SK-N-SH (cell line): ENCODE results near the gene GLIS2.

ENCODE experiments used
- CHD2 ChIP-seq: fragments of 150-350 bp; IDR thresholded peaks from 2 replicates; pipeline ENCODE4 v1.6.1; 2018; ENCODE audit warnings: low read length; ENCODE audit not compliant: partially characterized antibody
- CTCF ChIP-seq: fragments of 200-600 bp; sonication (generic); IDR thresholded peaks from 2 replicates; pipeline ENCODE4 v1.6.1; 2017; ENCODE audit warnings: antibody characterized with exemption, mild to moderate bottlenecking, moderate library complexity
- RAD21 ChIP-seq: IDR thresholded peaks from 2 replicates; pipeline ENCODE4 v1.6.1; 2012; ENCODE audit warnings: mild to moderate bottlenecking, low read length
- TAF1 ChIP-seq: IDR thresholded peaks from 2 replicates; pipeline ENCODE4 v1.6.1; 2012; ENCODE audit warnings: low read depth, mild to moderate bottlenecking, low read length, moderate library complexity, borderline replicate concordance
- TEAD4 ChIP-seq: IDR thresholded peaks from 2 replicates; pipeline ENCODE4 v1.4.0; 2012; ENCODE audit warnings: mild to moderate bottlenecking, borderline replicate concordance; ENCODE audit not compliant: insufficient read depth
- TF ChIP-seq, protein P1 (sequence below): IDR thresholded peaks from 2 replicates; pipeline ENCODE4 v1.6.1; 2012; ENCODE audit warnings: mild to moderate bottlenecking, low read depth, low read length, moderate library complexity
- TF ChIP-seq, protein P2 (sequence below): fragments of 150-350 bp; IDR thresholded peaks from 2 replicates; pipeline ENCODE4 v1.6.1; 2016; ENCODE audit warnings: mild to moderate bottlenecking, low read depth, low read length
- TF ChIP-seq, protein P3 (sequence below): IDR thresholded peaks from 2 replicates; pipeline ENCODE4 v1.4.0; 2012; ENCODE audit warnings: low read depth

- TF ChIP-seq CTCF (no peak), CHD2 (no peak), TAF1 (no peak), RAD21 (no peak), TEAD4 (no peak)
- TF ChIP-seq, protein P1, sequence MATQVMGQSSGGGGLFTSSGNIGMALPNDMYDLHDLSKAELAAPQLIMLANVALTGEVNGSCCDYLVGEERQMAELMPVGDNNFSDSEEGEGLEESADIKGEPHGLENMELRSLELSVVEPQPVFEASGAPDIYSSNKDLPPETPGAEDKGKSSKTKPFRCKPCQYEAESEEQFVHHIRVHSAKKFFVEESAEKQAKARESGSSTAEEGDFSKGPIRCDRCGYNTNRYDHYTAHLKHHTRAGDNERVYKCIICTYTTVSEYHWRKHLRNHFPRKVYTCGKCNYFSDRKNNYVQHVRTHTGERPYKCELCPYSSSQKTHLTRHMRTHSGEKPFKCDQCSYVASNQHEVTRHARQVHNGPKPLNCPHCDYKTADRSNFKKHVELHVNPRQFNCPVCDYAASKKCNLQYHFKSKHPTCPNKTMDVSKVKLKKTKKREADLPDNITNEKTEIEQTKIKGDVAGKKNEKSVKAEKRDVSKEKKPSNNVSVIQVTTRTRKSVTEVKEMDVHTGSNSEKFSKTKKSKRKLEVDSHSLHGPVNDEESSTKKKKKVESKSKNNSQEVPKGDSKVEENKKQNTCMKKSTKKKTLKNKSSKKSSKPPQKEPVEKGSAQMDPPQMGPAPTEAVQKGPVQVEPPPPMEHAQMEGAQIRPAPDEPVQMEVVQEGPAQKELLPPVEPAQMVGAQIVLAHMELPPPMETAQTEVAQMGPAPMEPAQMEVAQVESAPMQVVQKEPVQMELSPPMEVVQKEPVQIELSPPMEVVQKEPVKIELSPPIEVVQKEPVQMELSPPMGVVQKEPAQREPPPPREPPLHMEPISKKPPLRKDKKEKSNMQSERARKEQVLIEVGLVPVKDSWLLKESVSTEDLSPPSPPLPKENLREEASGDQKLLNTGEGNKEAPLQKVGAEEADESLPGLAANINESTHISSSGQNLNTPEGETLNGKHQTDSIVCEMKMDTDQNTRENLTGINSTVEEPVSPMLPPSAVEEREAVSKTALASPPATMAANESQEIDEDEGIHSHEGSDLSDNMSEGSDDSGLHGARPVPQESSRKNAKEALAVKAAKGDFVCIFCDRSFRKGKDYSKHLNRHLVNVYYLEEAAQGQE = no peak
- TF ChIP-seq, protein P2, sequence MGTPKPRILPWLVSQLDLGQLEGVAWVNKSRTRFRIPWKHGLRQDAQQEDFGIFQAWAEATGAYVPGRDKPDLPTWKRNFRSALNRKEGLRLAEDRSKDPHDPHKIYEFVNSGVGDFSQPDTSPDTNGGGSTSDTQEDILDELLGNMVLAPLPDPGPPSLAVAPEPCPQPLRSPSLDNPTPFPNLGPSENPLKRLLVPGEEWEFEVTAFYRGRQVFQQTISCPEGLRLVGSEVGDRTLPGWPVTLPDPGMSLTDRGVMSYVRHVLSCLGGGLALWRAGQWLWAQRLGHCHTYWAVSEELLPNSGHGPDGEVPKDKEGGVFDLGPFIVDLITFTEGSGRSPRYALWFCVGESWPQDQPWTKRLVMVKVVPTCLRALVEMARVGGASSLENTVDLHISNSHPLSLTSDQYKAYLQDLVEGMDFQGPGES = no peak
- TF ChIP-seq, protein P3, sequence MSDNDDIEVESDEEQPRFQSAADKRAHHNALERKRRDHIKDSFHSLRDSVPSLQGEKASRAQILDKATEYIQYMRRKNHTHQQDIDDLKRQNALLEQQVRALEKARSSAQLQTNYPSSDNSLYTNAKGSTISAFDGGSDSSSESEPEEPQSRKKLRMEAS = no peak
Measured at GRCh38 chr16:4283939-4284338, 31.9 kb upstream of the GLIS2 start.
